Eye (tissue), 1 donor: ENCODE measurements around the gene NFIA.

ENCODE experiments used
- DNase-seq: peaks from one replicate; pipeline ENCODE4 v3.0.0-alpha.2; 2015

Gene NFIA

GRCh38 chr1:61280452-61280851, 198.1 kb downstream of the NFIA start:
- DNase-seq = no peak

- no peak for DNase-seq
Observed at GRCh38 chr1:61282387-61282786, 200.0 kb downstream of the NFIA start.

- DNase-seq = peak; percentile 41
Observed at GRCh38 chr1:61284248-61284854, 202.0 kb downstream of the NFIA start.

GRCh38 chr1:61284936-61285335, 202.6 kb downstream of the NFIA start:
- no peak for DNase-seq

- DNase-seq = no peak
Observed at GRCh38 chr1:61285371-61285885, 203.1 kb downstream of the NFIA start.

- DNase-seq = no peak
Observed at GRCh38 chr1:61287014-61287413, 204.7 kb downstream of the NFIA start.

- DNase-seq = no peak
Observed at GRCh38 chr1:61287734-61288133, 205.4 kb downstream of the NFIA start.

- DNase-seq = no peak
Observed at GRCh38 chr1:61289232-61290098, 207.1 kb downstream of the NFIA start.

GRCh38 chr1:61290525-61290924, 208.2 kb downstream of the NFIA start:
- DNase-seq = no peak

- no peak for DNase-seq
Observed at GRCh38 chr1:61293197-61293596, 210.8 kb downstream of the NFIA start.

- DNase-seq = no peak
Observed at GRCh38 chr1:61293986-61294504, 211.7 kb downstream of the NFIA start.

- no peak for DNase-seq
Observed at GRCh38 chr1:61294930-61295329, 212.6 kb downstream of the NFIA start.

- DNase-seq = no peak
Observed at GRCh38 chr1:61295818-61296537, 213.6 kb downstream of the NFIA start.

GRCh38 chr1:61297887-61298286, 215.5 kb downstream of the NFIA start:
- DNase-seq = no peak

GRCh38 chr1:61299463-61299862, 217.1 kb downstream of the NFIA start:
- no peak for DNase-seq

- no peak for DNase-seq
Observed at GRCh38 chr1:61300899-61301298, 218.5 kb downstream of the NFIA start.

GRCh38 chr1:61301824-61302657, 219.7 kb downstream of the NFIA start:
- no peak for DNase-seq

- DNase-seq = no peak
Observed at GRCh38 chr1:61307422-61308142, 225.2 kb downstream of the NFIA start.

GRCh38 chr1:61310057-61310456, 227.7 kb downstream of the NFIA start:
- DNase-seq = no peak

- no peak for DNase-seq
Observed at GRCh38 chr1:61310538-61310937, 228.2 kb downstream of the NFIA start.

- no peak for DNase-seq
Observed at GRCh38 chr1:61313906-61314422, 231.6 kb downstream of the NFIA start.
